ENCODE data around the gene ARID1B. TPM values are rescaled to one million over a fixed set of nuclear protein-coding genes. Genes with fewer than 3 reads are reported as not detected.
A peak's percentile ranks its signal among the peaks of the same experiment; 100 is the strongest.

ARID1B gene
- total and polyA plus RNA-seq, 10 of the 15 experiments (the other 5 are each of a cell fraction or from before 2014, with no cell fraction given) = 24.7 to 133 (median 54.6) TPM

- TF ChIP-seq NKRF (conservative IDR thresholded peaks at IDR 0.05) (no peak), E4F1 (IDR thresholded peaks at IDR 0.05; ENCODE audit: borderline replicate concordance, partially characterized antibody) (no peak), CHD2 (IDR thresholded peaks at IDR 0.05; ENCODE audit: borderline replicate concordance, low read depth, low read length) (no peak), RB1 (IDR thresholded peaks at IDR 0.05; ENCODE audit: borderline replicate concordance) (no peak), STAT3 (IDR thresholded peaks at IDR 0.05; ENCODE audit: low read depth, low read length) (no peak), FOXM1 (IDR thresholded peaks at IDR 0.05; ENCODE audit: low read depth, low read length) (no peak), RAD21 (IDR thresholded peaks at IDR 0.05; ENCODE audit: insufficient read depth, low read depth, low read length) (0 out of 2 replicates have a peak, but pooled peaks have one; percentile 10), HCFC1 (IDR thresholded peaks at IDR 0.05; ENCODE audit: low read length) (no peak), BACH1 (IDR thresholded peaks at IDR 0.05; ENCODE audit: borderline replicate concordance) (0 out of 2 replicates have a peak, but pooled peaks have one; percentile 8), IKZF2 (IDR thresholded peaks at IDR 0.05) (peak in 1 of 2 experiments; percentile 55; a peak in 2 of 4 replicates), MLLT1 (IDR thresholded peaks at IDR 0.05) (peak; percentile 90), GATAD2B (conservative IDR thresholded peaks at IDR 0.05; ENCODE audit: low read depth) (no peak; the same call in 1 of the 2 replicates), HDGF (IDR thresholded peaks at IDR 0.05) (peak; percentile 91), NBN (IDR thresholded peaks at IDR 0.05) (peak; percentile 45; the same call in 1 of the 2 replicates), STAT1 (conservative IDR thresholded peaks at IDR 0.05) (no peak), CHD1 (IDR thresholded peaks at IDR 0.05; ENCODE audit: low read depth, low read length) (no peak), GABPA (IDR thresholded peaks at IDR 0.05; ENCODE audit: low read depth) (no peak), POU2F2 (IDR thresholded peaks at IDR 0.05; ENCODE audit: borderline replicate concordance, low read depth, low read length) (no peak), EED (IDR thresholded peaks at IDR 0.05; ENCODE audit: low read depth) (no peak; the same call in 1 of the 2 replicates), ZZZ3 (IDR thresholded peaks at IDR 0.05; ENCODE audit: control insufficient read depth, insufficient read length, low read depth) (no peak), TCF3 (IDR thresholded peaks at IDR 0.05; ENCODE audit: borderline replicate concordance, insufficient read depth, low read depth, low read length) (no peak), IRF5 (IDR thresholded peaks at IDR 0.05; ENCODE audit: borderline replicate concordance) (peak; percentile 46; the same call in 1 of the 2 replicates), ATF7 (IDR thresholded peaks at IDR 0.05; ENCODE audit: low read depth) (no peak)
Measured at GRCh38 chr6:156777577-156778453, 637 bp downstream of the ARID1B start (continued).

Data from GM12878 (cell line).